ENCODE data around the gene HOXA5. TPM values are rescaled to one million over a fixed set of nuclear protein-coding genes. Genes with fewer than 3 reads are reported as not detected.
A peak's percentile ranks its signal among the peaks of the same experiment; 100 is the strongest.

The HOXA5 gene
- total and polyA plus RNA-seq, 2 of the 8 experiments (the other 6 are each of a cell fraction or from before 2014, with no cell fraction given): not detected

- H2BK15ac ChIP-seq (ENCODE audit: low read length): no peak overlapping the region
- H2BK12ac ChIP-seq (ENCODE audit: low read depth, low read length): no peak overlapping the region
- ChIA-PET POLR2A (ENCODE audit: partially characterized antibody) (interaction anchor here (1.9 kb wide), 1 partner anchor 9 kb away, joined by 5 read pairs; the partner anchor contains the start of gene HOXA5), CTCF (ENCODE audit: partially characterized antibody) (interaction anchor here (0.8 to 6.5 kb wide), 9 partner anchors 9 to 473 kb away, joined by 3 to 80 read pairs (median 3); partner anchors contain the start of genes HOXA1, HOXA4, HOXA5 and HOXA9)
- H3K27ac ChIP-seq (ENCODE audit: low read depth, low read length): no peak overlapping the region
- DNase-seq (ENCODE audit: low read depth in 1 of 2, low spot score in 2 of 2) (peak in 1 of 2 experiments; percentile 53), FAIRE-seq (no peak)
- peaks cover 2% of the 10 kb centered on the region; the same call in 1 of the 2 replicates for H3K23me2 ChIP-seq (ENCODE audit: low read depth, low read length)
- H2AK5ac ChIP-seq (ENCODE audit: low read depth, low read length): no peak overlapping the region
- no peak overlapping the region for H3K4me2 ChIP-seq (ENCODE audit: insufficient read depth in 1 of 2, low read depth in 2 of 2, low read length in 2 of 2)
- H4K20me1 ChIP-seq (replicated peaks in 1 of 2; ENCODE audit: control insufficient read depth in 1 of 2, insufficient read depth in 2 of 2, low read length in 2 of 2): peaks cover 29 to 51% of the 10 kb centered on the region in 2 experiments
- H2AFZ ChIP-seq (ENCODE audit: low read length): no peak overlapping the region
- H4K5ac ChIP-seq (ENCODE audit: insufficient read length, low read depth, low read length): no peak overlapping the region
- peaks cover 0 to 17% (median 0%) of the 10 kb centered on the region in 4 experiments; a peak in 1 of 8 replicates for H3K36me3 ChIP-seq (ENCODE audit: control insufficient read depth in 2 of 4, insufficient read depth in 4 of 4, low read length in 3 of 4)
- H4K8ac ChIP-seq (ENCODE audit: extremely low read depth, insufficient read depth, low read length): no peak overlapping the region
- H3K79me2 ChIP-seq (ENCODE audit: control insufficient read depth in 1 of 2, insufficient read depth in 2 of 2, low read length in 2 of 2): no peaks in the 10 kb centered on the region
- H3K4me1 ChIP-seq (replicated peaks in 1 of 4; ENCODE audit: control insufficient read depth in 3 of 4, insufficient read depth in 4 of 4, low read length in 3 of 4): peaks cover 0 to 8% (median 3%) of the 10 kb centered on the region in 4 experiments; a peak in 4 of 7 replicates
- peaks cover 98 to 100% (median 100%) of the 10 kb centered on the region in 4 experiments for H3K27me3 ChIP-seq (replicated peaks in 1 of 4; ENCODE audit: control insufficient read depth in 3 of 4, extremely low read depth in 1 of 4, insufficient read depth in 3 of 4, low read length in 3 of 4)
- no peak overlapping the region for H3K56ac ChIP-seq (replicated peaks; ENCODE audit: insufficient read length, low read depth, low read length)
- H4K91ac ChIP-seq (replicated peaks; ENCODE audit: insufficient read length, low read length): no peak overlapping the region
- WGBS, 2 experiments (ENCODE audit: extremely low coverage in 1 of 2, insufficient coverage in 1 of 2, insufficient read length in 1 of 2, insufficient replicate concordance in 2 of 2, low coverage in 1 of 2, low lambda C conversion rate in 2 of 2, missing lambda C conversion rate in 1 of 2): 25% methylated on average over 17 of the region's 22 CpGs; no CpG with 5 or more reads in 1 of the 2 experiments
- H3K9me3 ChIP-seq (ENCODE audit: insufficient read depth in 2 of 2, low read depth in 1 of 2, low read length in 1 of 2): peaks cover 0 to 10% of the 10 kb centered on the region in 2 experiments; a peak in 1 of 4 replicates
- H2BK5ac ChIP-seq (ENCODE audit: low read depth, low read length): no peak overlapping the region
- no peak overlapping the region for H2BK20ac ChIP-seq (ENCODE audit: low read length)
- no peak overlapping the region for H3K4ac ChIP-seq (replicated peaks; ENCODE audit: insufficient read length, low read depth, low read length)
- H3K4me3 ChIP-seq (ENCODE audit: extremely low read depth in 1 of 4, insufficient read depth in 2 of 4, low read depth in 3 of 4, low read length in 4 of 4): no peak overlapping the region
- no peak overlapping the region for H3K14ac ChIP-seq (ENCODE audit: insufficient read length)
- no peak overlapping the region for H2BK120ac ChIP-seq (replicated peaks; ENCODE audit: low read depth, low read length)
- no peaks in the 10 kb centered on the region for H3K79me1 ChIP-seq (ENCODE audit: low read depth, low read length)
- H3K9ac ChIP-seq (replicated peaks in 1 of 4; ENCODE audit: extremely low read depth in 1 of 4, low read depth in 3 of 4, low read length in 3 of 4): no peak overlapping the region
- H3K23ac ChIP-seq (ENCODE audit: insufficient read length): no peak overlapping the region
- H3K18ac ChIP-seq (ENCODE audit: extremely low read depth, low read length): no peak overlapping the region
- TF ChIP-seq MAFK (IDR thresholded peaks at IDR 0.05; ENCODE audit: low read depth, low read length) (no peak), BRCA1 (IDR thresholded peaks at IDR 0.05; ENCODE audit: low read depth, low read length) (no peak), ASH2L (IDR thresholded peaks at IDR 0.05; ENCODE audit: low read length) (no peak), RNF2 (IDR thresholded peaks at IDR 0.05; ENCODE audit: borderline replicate concordance, low read depth, low read length, missing control alignments, poor library complexity, severe bottlenecking) (peak; percentile 84), SP4 (IDR thresholded peaks at IDR 0.05; ENCODE audit: low read length) (no peak), NANOG (IDR thresholded peaks at IDR 0.05; ENCODE audit: insufficient read depth, low read depth, low read length, poor library complexity, severe bottlenecking) (no peak), BACH1 (IDR thresholded peaks at IDR 0.05; ENCODE audit: low read length) (no peak), EP300 (IDR thresholded peaks at IDR 0.05; ENCODE audit: borderline replicate concordance in 1 of 2, low read depth in 2 of 2, low read length in 2 of 2) (no peak), HDAC2 (IDR thresholded peaks at IDR 0.05; ENCODE audit: borderline replicate concordance in 1 of 2, low read depth in 2 of 2, low read length in 2 of 2) (no peak), YY1 (IDR thresholded peaks at IDR 0.05; ENCODE audit: low read depth, low read length) (no peak), SAP30 (IDR thresholded peaks at IDR 0.05; ENCODE audit: insufficient read depth, insufficient replicate concordance, low read length) (no peak), CBX5 (IDR thresholded peaks at IDR 0.05; ENCODE audit: low read depth, low read length) (no peak)
These were observed 9.4 kb upstream of the HOXA5 start for GRCh38 chr7:27152816-27153442.
